Fibroblast of gingiva (primary cell): ENCODE results near the gene TMEM165.
A peak's percentile ranks its signal among the peaks of the same experiment; 100 is the strongest.

Experiments used
- DNase-seq: peaks from one replicate; pipeline ENCODE4 v3.0.0-alpha.2; 2011; ENCODE audit warnings: low read depth

Gene TMEM165

DNA sequence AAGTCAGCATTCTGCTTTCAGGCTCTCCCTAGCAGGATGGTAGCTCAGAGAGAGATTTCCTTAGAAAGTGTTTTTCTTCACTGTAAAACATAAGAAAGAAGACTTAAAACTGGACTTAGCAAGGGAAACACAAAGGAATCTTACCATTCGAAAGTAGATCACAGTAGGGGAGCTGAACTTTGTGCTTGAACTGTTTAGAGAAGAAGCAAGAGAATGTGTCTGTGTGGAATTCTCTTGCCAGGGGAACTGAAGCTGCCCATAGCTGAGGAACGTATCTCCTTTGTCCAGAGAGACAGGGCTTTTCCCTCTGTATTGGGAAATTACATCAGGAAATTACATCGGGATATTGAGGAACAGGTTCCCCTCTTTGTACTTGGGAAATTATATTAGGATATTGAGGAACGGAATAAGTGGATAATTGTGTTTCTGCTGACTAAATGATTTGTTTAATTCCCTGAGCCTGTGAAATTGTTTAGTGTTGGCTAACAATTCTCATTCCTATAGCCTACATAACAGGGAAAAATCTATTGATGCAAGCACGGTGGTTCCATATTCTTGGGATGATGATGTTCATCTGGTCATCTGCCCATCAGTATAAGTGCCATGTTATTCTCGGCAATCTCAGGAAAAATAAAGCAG is 28.6 kb upstream of the TMEM165 start:
- peak; percentile 22 for DNase-seq

DNA sequence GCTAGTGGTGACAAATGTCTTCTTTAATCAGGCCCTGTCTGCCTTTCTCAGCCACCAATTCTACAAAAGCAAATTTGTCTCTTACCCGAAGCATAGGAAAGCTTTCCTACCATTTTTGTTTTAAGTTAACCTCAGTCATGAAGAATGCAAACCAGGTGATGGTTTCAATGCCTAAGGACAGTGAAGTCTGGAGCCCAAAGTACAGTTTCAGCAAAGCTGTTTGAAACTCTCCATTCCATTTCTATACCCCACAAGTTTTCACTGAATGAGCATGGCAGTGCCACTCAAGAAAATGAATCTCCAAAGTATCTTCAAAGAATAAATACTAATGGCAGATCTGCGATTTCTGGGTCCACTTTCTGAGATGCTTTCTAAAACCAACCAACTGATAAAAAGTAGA is 25.8 kb upstream of the TMEM165 start:
- DNase-seq: no peak

DNA sequence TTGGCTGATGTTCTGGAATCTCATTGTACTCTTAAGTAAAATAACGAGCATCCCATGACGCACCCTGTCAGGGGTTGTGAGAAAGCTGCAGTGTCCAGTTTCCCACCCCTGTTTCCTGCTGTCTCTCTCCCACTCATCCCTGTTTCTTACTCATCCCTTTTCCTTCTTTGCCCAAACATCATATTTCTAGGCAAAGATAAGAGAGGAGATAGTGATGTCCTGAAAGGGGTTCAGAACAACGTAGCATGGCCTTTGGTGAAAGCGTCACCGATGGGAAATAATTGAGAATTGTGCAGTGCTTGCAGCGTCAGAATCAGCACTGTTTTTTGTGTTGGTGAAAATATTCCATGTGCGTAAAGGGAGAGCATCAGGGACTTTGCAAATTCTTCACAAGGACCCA is 23.5 kb upstream of the TMEM165 start:
- no peak for DNase-seq

DNA sequence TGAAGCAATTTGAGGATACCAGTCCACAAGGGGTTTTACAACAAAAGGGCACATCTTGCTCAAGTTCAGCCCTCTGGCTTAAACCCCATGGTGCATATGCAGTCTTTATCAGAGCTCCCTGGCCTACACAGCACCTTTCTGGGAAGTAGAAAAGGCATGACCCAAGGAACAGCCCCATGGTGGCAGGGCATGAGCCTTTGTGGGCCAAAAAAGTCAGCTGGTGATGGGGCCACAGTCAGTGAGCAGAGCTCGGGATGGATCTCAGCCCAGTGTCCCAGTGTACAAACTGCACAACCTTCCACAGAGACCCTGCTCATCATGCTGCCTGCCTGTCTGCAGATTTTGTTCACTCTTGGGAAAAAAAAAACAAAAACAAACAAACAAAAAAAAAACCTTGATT is 22.3 kb upstream of the TMEM165 start:
- DNase-seq: no peak

DNA sequence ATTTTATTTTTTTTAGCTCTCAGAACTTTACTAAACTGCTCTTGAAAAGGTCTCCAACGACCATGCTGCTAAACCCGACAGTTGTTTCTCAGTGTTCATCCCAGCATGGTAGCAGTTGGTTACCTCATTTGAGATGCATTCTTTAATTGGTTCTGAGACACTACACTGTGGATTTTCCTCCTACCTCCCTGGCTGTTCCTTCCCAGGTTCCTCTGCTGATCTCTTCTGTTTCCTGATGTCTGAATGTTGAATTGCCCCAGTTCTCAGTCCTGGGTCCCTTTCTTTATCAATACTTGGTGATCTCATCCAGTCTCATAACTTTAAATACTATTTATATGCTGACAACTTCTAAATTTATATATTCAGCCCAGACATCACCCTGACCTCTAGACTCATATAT is 19.1 kb upstream of the TMEM165 start:
- DNase-seq: no peak

DNA sequence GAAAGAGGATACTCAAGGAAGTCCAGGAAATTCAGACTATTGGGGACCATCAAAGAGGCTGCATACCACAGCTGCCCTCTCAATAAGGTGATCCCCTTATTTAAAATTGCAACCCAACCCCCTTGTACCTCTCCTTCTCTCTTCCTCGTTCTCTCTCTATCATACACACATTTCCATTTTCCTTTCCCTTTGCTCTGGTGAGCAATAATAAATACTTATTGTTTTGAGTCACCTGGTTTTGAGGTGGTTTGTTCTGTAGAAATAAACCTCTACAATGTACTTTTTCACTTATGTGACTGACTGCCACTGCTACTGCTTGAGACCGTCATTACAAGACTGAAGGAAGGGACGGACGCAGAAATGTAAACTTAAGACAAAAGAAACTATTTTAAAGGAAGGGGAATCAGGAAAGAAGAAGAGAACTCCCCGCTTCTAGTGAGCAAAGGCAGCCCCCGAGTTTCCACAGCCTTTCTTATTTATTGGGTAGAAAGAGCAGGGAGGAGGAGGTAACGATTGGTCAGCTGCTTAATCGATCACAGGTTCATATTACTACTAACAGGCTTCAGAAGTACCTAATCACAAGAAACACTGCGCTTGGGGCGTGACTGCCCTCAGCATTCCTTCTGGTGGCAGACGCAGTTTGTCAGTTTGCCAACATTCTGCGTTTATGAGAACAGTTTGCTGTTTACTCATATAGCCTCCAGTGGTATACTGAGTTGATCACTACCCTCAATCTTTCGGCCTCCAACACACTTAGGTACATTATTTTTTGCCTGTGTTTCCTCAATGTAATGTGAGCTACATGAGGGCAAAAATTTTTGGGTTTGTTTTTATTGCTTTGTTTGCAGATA is 16.9 kb upstream of the TMEM165 start:
- peak; percentile 64 for DNase-seq

DNA sequence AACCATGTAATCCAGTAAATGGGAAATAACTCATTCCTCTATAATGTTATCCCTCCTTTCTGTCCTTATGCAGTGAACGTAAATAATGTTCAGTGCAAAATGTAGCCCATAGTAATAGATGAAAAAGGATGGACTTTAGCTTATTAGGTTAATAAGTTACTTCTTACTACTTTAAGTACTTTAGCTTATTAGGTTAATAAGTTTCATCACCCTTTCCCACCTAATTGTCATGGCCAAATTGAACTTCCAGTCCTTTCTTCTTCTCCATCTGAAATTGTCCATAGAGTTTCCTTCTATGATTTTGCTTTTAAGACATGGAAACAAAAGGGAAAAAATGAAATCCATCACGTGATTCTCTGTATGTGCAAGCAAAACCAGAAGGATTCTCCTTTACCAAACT is 15.2 kb upstream of the TMEM165 start:
- no peak for DNase-seq

DNA sequence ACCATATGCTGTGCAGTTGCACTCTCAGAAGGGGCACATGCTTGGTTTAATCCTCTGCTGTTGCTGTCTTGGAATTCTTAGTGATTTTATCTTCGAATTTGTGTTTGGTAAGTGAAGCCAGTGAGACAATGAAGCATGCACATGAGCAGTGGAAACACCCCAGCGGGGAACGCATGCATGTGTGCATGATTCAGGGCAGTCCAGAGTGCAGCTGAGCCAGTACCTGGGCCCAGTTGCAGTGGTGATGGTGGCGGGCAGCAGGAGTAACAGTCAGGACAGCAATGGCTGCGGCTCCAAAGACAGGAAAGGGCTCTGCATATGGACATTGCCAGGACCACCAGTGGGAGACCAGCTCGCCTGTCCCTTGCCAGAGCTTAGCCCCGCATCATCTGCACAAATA is 14.3 kb upstream of the TMEM165 start:
- DNase-seq: no peak

DNA sequence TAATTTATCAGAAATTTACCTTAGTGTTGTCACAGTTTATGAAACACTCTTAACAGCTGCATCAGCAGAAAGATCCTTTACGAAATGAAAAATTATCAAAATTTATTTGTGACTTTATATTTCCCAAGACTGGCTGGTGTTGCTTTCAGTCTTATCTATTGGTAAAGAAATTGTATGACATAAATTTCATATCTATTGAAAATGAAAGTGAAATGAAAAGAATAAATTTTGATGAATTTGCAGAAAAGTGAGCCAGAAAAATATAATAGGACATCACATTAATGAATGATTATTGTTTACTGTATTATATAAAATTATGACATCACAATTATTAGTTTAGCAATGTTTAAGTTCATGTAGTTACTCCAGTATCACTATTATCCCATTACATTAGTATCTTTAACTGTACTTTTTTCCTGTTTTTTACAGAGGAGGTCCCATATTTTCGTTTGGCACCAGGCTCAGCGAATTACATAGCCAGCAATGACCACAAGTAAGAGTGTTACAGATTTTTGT is 13.2 kb upstream of the TMEM165 start:
- DNase-seq: no peak

DNA sequence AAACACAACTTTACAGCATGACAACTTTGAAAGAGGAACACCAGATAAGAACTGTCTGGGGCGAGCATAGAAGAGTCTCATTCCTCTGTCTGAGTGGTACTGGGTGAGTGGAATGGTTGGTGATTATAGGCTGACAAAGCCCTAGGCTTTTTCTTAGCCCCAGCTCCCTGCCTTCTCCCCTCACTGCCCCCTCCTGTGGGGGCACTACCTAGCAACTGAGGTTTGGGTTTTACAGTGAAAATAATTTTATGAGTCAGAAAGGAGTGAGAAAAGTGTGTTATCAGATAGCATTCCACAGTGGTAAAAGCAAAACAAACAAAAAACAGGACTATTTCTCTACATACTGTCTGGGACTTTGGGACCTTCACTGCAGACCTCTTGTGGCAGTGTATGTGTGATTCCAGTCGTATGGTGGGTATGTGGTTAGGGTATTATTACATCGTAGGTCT is 10.5 kb upstream of the TMEM165 start:
- DNase-seq: no peak

DNA sequence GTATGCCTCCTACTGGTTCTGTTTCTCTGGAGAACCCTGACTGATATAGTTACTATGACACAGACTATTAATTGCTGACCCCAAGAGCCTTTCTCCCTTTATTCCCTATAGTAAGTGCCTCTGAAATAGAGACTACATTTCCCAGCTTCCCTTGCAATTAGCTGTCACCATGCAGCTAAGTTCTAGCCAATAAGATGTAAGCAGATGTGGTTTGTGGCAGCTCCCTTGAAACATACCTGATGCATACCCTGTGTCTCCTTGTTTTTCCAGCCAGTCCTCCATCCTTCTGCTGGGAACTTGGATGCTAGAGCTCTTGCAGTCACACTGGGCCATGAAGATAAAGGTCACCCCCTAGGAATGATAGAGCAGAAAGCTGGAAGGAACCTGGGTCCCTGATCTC is 9.7 kb upstream of the TMEM165 start:
- no peak for DNase-seq

DNA sequence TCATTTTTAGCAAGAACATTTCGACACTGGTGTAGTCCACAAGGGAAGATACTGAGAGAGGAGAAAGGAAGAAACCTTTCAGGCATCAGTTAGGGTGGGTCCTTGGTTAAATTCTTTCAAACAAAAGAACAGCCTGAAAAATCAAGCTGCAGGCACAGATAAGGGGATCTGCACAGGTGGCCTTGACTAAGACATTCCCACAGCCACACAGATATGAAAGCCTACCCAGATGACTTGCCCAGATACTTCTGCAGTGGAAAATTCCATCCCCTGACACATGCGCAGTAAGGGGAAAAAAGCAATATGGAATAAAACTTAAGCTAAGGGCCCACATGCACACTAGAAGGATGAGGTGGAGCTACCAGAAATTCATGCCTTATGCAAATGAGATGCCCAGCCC is 8.9 kb upstream of the TMEM165 start:
- DNase-seq: no peak

DNA sequence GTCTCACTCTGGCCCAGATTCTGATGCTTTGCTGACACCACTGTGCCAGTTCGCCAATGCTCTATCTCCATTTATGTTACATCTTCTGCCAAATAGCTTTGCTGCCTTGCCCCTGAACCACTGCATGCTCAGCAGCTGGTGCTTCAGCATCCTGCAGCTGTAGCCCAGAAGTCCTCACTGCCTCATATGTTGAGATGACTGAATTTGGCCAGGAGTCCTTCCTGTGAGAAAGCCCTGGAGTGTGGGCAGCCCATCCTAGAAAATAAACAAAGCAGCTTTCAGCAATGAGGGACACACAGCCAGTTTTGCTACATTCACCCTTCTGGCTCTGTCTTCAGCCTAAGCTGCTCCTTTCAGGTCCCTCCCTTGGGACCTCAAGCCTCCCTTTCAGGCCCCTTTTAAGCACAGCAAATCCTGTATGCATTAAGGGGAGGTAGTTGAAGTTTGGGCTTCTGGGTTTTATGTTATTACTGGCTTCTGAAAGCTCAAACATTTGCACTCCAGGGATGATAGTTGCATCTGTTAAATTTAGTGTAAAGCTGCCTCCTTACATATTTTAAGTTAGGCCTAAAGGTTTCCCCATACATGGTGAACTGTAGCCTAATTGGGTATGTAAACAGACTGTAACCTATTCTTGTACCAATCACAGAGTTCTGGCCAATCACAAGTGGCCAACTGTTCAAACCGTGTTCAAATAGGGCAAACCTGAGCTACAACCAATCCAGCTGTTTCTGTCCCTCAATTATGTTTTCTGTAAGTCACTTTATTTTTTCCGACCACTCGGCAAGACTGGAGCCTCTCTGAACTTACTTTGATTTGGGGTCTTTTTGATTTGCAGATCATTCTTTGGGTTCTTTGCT is 2.1 kb upstream of the TMEM165 start:
- peak; percentile 48 for DNase-seq

DNA sequence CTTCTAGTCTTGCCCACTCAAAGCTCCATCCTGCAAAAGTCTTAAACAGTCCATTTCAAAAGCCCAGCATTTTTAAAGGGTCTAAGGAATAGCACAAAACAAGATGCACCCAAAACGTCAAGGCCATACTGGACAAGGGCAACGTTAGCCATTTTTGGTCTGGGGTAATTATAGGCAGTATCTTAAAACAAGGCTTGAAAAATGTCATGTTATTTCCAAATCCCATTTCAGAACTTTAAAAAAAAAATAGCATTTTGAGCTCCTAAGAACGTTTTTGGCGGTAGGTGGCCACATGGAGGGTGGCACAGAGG is 584 bp upstream of the TMEM165 start:
- no peak for DNase-seq

DNA sequence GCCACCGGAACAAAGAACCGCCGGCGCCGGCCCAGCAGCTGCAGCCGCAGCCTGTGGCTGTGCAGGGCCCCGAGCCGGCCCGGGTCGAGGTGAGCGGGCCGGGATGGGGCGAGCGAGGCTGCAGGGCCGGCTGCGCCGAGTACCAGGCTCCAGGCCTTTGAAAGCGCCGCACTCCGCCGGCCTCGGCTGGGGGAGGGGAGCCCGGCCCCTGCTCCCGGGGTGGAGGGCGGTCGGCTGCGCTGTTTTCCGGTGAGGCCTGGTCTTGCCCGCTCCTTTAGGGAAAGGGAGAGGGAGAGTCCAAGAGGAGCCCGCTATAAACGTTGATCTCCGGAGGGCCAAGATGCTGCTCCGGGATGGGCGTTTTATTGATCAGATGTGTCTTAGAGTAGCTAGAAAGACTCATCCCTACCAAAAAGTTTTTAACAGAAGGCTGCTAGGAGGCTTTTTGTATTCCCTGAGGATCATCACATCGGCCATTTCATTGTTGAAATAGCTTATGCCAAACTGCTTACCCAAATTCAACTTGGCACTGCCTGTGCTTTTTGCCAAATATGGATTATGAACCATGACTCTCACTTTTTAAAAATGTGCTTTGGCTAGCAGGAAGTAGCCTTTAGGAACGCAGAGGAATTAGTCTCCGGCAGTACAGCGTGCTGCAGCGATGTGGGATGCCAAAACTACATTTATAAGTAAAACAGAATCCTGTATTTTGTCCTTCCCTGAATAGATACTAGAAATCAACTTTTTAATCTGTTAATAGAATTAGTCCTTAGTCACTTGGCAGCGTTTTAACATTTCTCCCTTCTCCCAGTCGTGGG is 760 bp downstream of the TMEM165 start:
- peak; percentile 86 for DNase-seq

DNA sequence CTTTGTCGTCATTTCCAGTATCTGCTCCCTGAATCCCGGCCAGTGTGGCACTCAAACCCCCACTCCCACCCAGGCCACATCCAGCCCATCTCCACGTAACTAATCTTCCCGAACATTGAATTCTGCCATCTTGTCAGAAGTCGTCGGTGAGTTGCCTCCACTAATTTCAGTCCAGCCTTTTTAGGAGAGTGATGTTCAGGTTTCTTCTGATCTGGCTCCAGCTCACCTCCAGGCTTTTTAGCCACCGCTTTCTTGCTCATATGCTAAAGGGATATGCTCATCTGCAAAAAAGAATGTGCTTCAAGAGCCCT is 1.3 kb downstream of the TMEM165 start:
- DNase-seq: peak; percentile 55

DNA sequence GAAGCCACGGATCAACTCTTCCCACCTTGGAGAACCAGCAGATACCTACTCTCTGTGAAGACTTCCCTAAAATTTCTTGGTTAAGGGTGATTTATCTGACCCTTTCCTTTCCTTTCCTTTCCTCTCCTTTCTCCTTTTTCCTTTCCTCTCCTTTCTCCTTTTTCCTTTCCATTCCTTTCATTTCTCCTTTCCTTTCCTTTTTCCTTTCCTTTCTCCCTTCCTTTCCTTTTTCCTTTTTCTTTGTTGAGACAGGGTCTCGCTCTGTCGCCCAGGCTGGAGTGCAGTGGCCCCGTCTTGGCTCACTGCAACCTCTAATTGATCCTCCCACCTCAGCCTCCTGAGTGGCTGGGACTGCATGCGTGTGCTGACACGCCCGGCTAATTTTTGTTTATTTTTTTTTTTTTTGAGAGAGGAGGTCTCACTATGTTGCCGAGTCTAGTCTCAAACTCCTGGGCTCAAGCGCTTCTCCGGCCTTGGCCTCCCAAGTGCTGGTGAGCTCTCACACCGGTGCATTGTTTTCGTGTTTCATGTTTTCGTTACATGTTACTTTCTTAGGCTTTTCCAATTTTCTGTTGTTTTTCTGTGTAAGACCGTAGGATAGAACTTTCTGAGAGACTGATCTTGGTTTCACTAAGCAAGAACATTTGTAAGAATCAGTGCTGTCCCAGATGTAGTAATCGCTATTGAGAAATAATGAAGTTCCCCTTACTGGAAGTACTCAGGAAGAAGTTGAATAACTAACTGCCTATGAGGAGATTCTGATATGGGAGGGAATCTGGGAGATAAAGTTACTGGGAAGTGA is 2.0 kb downstream of the TMEM165 start:
- peak; percentile 85 for DNase-seq

DNA sequence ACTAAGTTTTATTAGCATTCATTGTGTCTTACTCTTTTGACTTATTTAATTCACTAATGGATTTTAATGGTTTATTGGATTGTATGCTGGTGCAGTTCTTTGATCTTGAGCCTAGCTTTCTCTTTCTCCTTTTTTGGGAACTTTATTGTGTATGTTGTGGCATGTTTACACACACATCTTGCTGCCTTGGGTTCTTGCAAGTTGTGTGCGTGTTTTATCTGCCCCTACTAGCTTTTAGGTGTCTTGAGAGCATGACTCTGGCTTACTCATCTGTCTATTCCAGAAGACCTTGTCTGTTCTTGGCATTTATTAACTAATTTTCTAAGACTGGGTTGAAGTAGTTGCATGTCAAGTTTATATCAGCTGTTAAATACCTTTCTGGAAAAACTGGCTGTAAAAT is 2.7 kb downstream of the TMEM165 start:
- peak; percentile 6 for DNase-seq

DNA sequence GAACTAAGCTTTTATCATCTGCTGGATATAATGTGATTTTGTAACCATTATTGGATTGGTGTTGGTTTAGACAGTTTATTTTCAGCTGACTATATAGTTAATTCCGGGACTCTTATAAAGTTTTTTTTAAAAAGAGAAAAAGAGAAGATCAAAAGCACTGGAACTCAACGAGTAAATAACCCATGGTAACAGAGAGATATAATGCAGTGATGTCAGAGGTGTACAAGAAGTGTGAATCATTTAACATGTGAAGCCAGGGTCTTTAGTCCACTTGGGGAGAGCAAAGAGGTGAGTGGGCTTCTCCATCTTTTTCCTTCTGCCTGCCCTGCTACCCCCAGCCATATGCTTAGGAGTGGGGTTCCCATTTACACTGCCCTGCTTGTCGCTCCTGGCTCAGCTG is 3.2 kb downstream of the TMEM165 start:
- no peak for DNase-seq

DNA sequence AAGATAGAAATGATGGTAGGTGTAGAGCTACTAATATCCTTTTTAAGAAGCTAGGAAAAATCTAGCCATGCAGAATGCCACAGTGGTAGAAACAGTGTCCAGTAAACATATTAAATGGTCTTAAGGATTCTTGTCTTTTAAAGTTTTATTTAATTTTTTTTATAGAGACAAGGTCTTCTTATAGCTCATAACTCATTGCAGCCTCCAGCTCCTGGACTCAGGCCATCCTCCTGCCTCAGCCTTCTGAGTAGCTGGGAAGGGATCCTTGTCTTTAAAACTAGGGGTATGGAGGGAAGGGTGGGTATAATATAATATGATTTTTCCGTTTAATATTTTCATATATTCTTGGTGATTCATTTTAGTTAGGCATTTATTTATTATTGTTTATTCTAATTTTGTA is 3.8 kb downstream of the TMEM165 start:
- no peak for DNase-seq

DNA sequence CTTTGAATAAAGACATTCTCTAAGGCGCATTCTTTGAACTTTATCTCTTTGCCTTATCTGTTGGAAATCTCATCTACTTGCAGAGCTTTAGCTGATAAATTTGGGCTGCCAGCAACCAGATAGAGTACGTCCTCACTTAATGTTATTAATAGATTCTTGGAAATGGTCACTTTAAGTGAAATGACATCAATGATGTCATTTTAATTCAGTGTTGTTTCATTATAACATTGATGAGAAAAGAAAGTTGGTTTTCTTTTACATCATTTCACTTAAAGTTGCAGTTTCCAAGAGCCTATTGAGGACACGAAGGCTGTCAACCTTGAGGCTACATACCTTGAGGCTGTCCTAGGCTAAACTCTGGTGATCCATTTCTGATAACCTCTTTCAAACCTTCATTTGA is 9.3 kb downstream of the TMEM165 start:
- DNase-seq: no peak
